Activated CD4-positive, alpha-beta T cell treated with anti-CD3 and anti-CD28 coated beads for 24 hours (primary cell): ENCODE data around the gene ENAH.
"Not testable (repeated sequence)": the region's sequence is repeated elsewhere in the genome, so short reads cannot be mapped to it uniquely, and the experiment has no call there.

ENCODE experiments used
- DNase-seq, 2 donors: peaks; one replicate each; pipeline ENCODE4 v3.0.0-alpha.2; 2020; ENCODE audit warnings: low read depth in 2 of 2

The ENAH gene

DNA sequence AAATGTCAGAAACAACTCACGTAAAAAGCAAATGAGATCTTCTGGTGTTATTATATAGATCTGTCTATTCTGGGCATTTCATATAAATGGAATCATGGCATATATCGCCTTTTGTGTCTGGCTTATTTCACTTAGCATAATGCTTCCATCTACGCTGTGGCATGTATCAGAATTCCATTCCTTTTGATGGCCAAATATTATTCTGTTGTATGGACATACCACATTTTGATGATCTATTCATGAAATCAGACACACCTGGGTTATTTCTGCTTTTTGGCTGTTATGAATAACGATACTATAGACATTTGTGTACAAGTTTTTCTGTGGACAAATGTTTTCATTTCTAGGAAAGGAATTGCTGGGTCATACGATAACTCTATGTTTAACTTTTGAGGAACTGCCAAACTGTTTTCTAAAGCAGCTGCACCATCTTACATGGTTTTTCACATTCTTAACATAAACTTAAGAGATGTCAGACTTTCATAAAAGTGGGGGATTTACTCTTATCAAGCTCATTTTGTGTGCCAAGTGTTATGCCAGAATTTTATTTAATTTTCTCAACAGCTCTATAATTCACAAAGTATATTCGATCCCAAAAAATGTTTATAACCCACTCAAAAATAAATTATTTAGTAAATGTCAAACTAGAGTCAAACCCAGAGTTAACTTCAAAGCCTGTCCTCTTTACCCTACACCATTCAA is 7.6 kb downstream of the ENAH start:
- no peak for DNase-seq

DNA sequence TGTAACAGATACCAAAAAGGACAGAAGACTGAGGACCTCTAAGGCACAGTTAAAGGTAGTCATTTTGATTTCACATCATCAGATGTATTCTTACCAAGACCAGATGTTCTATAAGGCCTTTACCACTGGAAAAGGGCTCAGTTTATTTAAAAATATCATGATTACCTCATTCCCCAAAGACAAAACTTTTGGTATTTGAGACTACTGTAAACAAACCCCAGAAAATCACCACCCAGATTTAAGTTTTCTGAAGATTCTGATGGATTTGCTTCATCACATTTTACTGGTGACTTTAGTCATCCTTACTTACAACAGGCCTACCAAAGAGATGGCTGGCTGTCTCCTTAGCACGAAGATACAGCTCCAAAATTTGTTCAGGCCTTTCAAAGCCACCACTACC is 8.3 kb downstream of the ENAH start:
- no peak for DNase-seq

DNA sequence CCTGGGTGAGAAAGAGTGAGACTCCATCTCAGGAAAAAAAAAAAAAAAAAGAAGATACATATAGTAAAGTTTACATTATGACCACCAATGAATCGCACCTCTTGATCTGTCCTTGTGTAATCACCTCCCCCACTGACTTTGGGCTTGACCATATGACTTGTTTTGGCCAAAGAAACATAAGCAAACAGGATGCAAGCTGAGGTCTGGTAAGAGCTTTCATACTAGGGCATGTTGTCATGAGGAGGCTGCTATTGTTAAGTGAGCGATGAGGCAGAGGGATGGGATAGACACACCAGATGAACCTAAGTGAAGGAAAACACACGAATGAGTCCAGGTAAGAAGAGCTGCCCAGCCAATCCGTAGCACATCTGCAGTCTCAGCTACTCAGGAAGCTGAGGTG is 10.7 kb downstream of the ENAH start:
- DNase-seq: no peak

DNA sequence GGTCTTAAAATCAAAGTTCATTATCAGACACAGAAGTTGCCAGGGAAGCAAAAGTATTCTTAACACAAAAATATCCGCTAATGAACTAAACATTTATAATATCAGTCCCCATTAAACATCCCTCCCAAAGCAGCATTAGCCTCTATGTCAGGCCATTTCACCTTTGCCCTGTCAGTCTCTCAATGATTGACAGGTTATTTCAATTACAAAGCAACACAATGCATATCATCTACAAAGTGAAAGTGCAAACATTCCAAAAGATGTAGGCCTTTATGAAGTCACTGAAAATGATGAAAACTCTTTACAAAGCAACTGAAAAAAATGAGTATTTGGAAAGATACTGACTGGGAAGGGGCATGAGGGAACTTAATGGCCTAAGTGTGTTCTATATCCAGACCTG is 14.1 kb downstream of the ENAH start:
- no peak for DNase-seq

DNA sequence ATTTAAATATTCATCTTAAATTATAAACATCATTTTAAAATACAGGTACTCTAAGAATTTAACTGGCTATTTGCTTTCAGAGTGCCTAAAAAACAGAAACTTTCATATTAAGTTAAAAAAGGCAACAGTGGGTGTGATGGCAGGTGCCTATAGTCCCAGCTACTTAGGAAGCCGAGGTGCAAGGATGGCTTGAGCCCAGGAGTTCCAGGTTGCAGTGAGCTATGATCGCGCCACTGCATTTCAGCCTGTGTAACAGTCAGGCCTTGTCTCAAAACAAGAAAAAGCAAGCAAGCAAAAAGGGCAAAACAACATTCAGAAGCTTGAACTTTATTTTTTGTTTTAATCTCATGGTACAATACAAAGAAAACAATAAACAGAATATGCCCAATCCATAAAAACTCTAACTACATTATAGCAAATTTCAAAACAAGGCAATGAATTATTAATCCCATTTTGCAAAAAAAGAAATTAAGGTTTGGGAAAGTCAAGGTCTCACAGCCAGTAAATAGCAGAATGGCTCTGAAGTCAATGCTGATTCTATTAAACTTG is 15.2 kb downstream of the ENAH start:
- no peak for DNase-seq

DNA sequence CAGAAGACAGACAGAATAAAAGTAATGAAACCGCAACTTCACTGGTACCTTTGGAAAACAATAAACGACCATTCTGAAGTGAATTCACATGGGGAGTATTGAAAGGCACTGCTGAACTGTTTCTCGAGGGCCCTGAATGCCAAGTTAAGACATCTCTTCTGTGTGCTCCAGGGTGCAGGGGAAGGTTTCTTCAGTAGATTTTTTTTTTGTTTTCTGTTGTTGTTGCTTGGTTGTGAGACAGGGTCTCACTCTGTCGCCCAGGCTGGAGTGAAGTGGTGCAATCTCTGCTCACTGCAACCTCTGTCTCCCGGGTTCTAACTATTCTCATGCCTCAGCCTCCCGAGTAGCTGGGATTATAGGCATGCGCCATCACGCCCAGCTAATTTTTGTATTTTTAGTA is 15.9 kb downstream of the ENAH start:
- not testable (repeated sequence) for DNase-seq

DNA sequence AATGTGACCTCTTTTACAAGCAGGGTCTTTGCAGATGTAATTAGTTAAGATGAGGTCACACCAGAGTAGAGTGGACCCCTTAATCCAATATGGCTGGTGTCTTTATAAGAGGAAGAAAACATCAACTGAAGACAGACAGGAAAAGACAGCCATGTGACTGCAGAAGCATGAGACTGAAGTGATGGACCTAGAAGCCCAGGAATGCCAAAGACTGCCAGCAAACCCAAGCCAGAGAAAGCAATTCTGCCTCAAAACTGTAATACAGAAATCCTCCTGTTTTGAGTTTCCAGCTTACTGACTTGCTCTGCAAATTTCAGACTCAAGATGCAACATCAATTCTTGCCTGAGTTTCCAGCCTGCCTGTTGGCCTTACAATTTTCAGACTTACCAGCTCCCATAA is 17.3 kb downstream of the ENAH start:
- DNase-seq: no peak

DNA sequence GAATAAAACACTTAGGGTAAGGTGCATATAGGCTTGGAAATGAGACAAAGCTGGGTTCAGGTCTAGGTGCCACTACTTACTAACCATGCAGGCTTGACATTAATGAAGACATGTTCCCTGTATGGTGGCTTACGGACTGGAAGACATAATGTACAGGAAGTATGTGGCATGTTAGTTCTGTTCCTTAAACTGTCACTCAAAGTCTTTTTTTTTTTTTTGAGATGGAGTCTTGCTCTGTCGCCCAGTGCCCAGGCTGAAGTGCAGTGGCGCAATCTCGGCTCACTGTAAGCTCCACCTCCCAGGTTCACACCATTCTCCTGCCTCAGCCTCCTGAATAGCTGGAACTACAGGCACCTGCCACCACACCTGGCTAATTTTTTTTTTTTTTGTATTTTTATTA is 20.1 kb downstream of the ENAH start:
- DNase-seq: not testable (repeated sequence)

DNA sequence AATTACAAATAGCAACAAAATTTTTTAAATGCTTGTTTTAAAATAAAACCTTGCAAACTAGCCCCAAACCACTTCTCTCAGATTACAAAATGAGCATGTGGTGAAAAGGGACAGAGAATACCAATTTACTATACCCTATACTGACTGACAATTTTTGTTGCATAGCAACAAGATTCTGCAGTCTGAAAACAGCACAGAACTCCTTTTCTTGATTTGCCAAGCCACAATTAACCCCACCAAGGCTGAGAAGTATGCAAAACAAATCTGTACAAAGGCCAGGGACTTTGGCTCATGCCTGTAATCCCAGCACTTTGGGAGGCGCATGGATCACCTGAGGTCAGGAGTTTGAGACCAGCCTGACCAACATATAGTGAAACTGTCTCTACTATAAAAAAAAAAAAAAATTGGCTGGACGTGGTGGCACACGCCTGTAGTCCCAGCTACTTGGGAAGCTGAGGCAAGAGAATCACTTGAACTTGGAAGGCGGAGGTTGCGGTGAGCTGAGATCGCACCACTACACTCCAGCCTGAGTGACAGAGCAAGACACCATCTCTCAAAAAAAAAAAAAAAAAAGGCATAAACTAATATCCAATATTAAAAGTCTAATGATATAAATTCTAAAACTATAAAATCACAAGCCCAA is 21.8 kb downstream of the ENAH start:
- no peak for DNase-seq

DNA sequence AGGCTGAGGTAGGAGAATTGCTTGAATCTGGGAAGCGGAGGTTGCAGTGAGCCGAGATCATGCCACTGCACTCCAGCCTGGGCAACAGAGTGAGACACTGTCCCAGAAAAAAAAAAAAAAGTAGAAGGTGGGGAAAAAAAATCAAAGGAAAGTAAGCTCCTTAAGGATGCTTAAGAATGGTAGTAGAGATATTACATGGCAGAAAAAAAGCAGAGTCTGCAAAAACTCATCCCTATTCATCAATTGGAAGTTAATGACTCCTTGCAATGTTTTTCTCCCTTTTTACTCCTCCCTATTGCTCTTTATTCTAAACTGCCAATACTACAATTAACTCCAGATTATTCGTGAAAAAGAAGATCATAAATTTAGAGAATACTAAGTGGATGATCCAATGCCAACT is 23.4 kb downstream of the ENAH start:
- DNase-seq: no peak

DNA sequence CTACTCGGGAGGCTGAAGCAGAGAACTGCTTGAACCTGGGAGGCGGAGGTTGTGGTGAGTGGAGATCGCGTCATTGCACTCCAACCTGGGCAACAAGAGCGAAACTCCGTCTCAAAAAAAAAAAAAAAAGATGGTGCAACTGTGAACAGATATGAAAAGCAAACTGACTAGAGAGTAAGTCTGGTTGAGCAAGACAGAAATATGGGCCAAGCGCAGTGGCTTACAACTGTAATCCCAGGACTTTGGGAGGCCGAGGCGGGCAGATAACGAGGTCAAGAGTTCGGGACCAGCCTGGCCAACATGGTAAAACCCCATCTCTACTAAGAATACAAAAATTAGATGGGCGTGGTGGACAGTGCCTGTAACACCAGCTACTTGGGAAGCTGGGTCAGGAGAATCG is 24.1 kb downstream of the ENAH start:
- DNase-seq: not testable (repeated sequence)

DNA sequence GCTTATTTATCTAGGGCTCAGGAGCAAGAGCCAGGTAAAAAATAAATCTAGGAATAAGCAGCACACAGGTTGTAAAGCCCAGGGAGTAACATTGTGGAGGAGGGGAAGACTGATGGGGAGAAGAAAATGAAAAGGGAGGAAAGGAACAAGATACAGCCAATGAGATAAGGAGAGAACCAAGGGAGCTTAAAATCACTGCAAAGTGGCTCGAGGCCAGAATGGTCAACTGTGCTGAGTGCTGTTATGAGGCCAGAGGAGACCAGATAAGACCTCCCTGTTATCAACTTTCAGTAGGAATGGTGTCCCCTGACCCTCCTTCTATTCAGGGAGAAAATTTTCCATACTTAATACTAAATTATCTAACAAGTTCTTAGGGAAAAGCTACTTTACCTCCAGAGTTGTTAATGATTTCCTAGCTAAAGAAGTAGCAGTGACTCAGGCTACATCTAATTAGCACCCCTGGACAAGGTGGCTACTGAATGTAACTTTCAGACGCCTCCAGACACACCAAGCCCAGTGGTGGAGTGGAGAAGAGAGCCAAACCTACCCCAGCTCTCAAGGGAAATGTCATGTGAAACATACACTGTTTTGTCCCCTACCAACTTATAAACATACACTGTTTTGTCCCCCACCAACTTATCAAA is 25.5 kb downstream of the ENAH start:
- no peak for DNase-seq

DNA sequence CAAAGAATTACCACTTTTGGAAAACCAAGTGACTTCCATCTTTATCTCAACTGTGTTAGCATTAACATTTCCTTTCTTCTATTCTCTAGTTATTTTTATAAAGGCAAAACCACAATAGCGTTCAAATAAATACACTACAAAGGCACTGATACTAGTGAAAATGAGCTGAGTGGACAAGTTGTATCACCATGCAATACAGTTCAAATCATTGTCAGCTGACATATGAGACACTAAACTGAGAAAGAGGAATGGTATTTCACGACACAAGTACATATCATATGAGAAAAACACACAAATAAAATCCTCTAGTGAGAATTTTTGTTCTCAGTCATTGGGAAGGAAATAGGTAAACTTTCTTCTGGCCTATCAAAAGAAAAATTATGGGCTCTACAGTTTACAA is 26.2 kb downstream of the ENAH start:
- DNase-seq: no peak

DNA sequence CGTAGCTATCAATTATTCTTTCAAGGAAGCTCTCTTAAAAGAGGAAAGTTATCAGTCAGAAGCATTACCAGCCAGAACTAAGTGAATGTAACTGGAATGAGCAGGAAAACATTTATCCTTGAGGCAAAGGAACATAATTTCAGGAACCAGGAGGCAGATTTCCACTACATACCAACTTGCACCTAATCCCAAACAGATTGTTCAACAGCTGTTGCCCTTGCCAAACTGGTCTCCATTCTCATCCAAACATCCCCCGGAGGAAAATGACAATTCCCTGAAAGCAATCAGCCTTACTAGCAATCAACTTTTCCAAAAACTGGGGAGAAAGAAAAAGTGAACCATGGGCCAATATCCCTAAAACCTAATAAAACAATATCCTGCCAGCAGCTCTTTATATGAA is 35.0 kb downstream of the ENAH start:
- DNase-seq: no peak

DNA sequence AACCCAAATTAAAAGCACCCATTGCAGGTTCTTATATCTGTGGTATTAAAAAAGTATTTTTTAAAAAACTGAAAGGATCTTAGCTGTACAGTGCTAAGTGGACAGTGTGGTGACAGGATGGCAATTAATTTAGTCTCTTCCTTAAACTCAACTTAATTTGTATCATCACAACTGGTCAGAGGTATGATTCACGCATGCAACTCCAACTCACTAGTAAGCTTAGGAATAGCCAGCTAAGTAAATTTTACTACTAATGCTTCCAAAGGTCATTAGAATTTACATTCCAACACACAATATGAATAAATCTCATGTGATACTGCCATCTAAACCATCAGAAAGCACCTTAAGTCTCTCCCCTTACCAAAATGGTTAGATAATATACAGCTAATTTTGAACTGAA is 35.4 kb downstream of the ENAH start:
- DNase-seq: no peak

DNA sequence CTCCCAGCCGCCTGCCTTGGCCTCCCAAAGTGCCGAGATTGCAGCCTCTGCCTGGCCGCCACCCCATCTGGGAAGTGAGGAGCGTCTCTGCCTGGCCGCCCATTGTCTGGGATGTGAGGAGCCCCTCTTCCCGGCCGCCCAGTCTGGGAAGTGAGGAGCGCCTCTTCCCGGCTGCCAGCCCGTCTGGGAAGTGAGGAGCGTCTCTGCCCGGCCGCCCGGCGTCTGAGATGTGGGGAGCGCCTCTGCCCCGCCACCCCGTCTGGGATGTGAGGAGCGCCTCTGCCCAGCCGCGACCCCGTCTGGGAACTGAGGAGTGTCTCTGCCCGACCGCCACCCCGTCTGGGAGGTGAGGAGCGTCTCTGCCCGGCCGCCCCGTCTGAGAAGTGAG is 37.5 kb downstream of the ENAH start:
- not testable (repeated sequence) for DNase-seq

DNA sequence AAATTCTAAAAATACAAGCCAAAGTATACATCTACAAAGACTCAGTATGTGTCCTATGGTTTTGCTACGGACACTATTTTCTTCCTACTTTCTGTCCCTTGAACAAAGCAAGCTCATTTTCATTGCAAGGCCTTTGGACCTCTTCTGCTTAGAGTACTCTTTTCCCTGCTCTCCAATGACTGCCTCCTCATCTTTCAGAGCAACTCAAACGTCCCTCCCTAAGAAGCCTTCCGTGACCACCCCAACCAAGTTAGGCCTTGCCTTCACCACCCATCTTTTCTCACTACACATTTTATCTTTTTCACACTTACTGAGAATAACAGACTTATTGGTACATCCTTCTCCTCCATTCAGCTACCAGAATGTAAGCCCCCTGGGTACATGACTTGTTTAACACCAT is 39.9 kb downstream of the ENAH start:
- DNase-seq: no peak

DNA sequence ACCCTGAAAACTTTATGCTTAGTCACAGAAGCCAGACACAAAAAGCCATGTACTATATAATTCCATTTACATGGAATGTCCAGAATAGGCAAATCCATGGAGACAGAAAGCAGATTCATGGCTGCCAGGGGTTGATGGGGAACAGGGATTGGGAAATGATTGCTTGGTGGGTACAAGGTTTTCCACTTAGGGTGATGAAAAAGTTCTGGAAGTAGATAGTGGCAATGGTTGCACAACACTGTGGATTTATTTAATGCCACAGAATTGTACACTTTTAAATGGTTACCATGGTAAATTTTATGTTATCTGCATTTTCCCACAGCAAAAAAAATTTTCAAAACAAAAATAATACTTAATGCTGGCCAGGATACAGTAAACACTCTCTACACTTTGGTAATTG is 40.6 kb downstream of the ENAH start:
- no peak for DNase-seq

DNA sequence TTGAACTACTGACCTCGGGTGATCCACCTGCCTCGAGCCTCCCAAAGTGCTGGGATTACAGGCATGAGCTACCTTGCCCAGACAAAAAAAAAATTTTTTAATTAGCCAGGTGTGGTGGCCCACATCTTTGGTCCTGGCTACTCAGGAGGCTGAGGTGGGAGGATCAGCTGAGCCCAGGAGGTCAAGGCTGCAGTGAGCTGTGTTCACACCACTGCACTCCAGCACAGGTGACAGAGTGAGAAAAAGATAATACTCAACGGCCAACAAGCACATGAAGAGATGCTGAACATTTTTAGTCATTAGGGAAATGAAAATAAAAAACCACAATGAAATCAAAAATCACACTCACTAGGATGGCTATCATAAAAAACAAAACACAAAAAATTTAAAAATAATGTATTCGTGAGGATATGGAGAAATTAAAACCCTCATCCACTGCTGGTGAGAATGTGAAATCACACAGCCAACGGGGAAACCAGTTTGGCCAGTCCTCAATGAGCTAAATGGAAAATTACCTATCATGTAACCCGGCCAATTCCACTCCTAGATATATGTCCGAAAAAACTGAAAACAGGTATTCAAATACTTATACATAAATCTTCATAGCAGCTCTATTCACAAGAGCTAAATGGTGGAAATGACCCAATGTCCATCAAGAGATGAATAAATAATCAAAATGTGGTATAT is 41.2 kb downstream of the ENAH start:
- DNase-seq: no peak

DNA sequence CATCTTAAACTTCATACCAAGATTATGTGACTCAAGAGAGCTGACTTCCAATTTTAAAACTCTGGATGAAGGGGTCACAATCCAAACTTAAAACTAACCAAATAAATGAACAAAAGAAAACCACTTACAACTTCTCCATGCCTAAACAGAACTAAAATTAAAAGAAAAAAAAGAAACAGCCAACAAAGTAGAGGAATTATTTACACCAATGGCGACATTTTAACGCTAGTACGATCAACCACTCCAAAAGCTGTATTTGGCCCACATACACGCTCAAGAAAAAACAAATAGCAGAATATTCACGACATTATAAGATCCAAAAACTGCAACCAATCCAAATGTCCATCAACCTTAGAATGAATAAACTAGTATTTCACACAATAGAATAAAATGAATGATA is 42.4 kb downstream of the ENAH start:
- DNase-seq: no peak

DNA sequence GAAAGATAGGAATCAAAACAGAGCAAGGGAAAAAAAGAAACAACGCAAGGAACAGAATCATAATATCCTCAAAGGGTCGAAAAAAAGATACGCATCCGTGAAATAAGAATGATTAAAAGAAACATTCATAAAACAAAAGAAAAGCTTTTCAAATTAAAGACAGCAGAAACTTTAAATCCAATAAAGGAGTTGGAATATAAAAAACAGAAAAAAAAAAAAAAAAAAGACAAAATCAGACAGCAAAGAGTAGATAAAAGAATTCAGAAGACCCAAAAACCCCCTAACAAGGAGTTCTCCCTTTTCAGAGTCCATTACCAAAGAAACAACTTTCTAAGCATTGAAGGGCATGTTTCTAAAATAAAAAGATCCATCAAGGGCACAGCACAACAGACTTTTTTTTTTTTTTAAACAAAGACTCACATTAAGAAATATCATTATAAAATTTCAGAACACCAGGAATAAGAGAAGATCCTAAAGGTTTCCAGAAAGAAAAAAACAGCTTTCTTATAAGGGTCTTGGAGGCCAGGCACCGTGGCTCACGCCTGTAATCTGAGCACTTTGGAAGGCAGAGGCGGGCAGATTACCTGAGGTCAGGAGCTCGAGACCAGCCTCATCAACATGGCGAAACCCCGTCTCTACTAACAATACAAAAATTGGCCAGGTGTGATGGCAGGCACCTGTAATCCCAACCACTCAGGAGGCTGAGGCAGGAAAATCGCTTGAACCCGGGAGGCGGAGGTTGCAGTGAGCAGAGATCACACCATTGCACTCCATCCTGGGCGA is 44.7 kb downstream of the ENAH start:
- no peak for DNase-seq

DNA sequence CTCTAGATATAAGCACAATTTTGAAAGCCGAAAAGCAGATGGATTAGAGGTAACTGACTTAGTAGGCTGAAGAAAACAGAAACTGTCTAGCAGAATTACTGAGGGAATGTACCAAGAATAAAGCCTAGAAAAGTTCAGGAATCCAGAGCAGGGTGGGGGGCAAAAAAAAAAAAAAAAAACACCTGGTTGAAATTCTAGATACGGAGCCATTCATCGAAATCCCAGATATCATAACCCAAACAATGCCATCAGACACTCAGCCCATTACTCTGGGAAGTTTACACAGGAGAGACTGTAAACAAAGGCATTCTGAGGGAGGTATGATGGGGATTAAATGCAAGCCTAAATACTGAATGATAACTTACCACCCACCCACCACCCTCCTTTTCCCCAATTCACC is 45.6 kb downstream of the ENAH start:
- DNase-seq: no peak
